ENCODE measurements around the gene PXMP2.
"Not testable (repeated sequence)": the region's sequence is repeated elsewhere in the genome, so short reads cannot be mapped to it uniquely, and the experiment has no call there.

Gene PXMP2

DNA sequence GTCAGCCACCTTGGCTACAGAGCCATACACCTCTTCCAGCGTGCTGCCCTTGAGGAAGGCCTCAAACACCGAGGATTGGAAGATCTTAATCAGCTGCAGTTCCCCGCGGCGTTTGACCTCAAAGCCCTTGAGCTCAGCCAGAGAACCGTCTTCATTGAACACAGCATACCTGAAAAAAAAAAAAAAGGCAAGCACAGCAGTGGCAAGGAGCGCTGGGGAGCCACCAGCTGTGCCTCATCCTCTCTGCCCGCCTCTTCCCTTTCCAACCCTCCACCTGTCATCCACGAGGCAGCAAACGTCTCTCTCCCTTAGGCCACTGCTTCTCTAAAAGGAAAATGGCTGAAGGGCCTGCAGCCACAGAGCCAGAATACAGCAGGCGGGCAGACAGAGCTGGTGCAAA lies 26.4 kb upstream of the PXMP2 start:
- DNase-seq: no peak

- DNase-seq: no peak
These were observed 25.4 kb upstream of the PXMP2 start for GRCh38 chr12:132661972-132662371.

DNA sequence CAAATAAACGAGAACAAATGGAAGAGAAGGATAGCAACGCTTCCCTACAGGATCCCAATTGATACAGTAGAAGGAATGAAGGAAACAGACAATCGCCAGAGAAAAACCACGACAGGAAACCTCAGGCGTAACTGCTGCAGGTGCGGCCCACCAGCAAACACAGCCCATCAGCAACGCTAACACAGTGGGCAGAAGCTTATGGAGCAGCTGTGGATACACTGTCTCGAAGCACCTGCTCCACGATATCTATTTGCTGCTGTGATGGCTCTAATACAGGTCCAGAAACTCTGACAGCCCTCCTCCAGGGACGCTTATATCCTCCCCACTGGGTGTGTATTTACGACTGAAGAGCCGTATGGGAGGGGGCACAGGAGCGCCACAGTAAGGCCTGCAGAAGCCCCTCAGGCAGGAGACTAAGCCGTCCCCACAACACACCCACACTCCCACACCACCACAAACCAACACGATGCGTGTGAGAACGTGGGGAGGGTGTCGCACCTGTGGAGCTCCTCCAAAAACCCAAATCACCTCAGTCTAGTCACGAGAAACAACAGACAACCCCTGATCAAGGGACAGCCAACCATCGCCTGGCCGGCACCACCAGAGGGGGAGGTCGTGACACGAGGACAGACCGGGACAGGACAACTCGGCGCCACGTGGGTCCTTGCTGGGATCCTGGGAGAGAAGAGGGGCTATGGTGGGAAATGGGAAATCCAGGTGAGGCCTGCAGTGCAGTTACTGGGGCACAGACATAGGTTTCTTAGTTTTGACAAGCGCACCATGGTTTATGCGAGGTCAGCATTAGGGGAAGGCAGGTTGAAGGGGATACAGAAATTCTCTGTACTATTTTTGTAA lies 24.3 kb upstream of the PXMP2 start:
- DNase-seq: no peak

- DNase-seq: no peak
These were observed 22.9 kb upstream of the PXMP2 start for GRCh38 chr12:132664206-132665148.

GRCh38 chr12:132665149-132665491 lies 22.3 kb upstream of the PXMP2 start:
- no peak for DNase-seq

GRCh38 chr12:132665794-132666193 lies 21.6 kb upstream of the PXMP2 start:
- DNase-seq: no peak

DNA sequence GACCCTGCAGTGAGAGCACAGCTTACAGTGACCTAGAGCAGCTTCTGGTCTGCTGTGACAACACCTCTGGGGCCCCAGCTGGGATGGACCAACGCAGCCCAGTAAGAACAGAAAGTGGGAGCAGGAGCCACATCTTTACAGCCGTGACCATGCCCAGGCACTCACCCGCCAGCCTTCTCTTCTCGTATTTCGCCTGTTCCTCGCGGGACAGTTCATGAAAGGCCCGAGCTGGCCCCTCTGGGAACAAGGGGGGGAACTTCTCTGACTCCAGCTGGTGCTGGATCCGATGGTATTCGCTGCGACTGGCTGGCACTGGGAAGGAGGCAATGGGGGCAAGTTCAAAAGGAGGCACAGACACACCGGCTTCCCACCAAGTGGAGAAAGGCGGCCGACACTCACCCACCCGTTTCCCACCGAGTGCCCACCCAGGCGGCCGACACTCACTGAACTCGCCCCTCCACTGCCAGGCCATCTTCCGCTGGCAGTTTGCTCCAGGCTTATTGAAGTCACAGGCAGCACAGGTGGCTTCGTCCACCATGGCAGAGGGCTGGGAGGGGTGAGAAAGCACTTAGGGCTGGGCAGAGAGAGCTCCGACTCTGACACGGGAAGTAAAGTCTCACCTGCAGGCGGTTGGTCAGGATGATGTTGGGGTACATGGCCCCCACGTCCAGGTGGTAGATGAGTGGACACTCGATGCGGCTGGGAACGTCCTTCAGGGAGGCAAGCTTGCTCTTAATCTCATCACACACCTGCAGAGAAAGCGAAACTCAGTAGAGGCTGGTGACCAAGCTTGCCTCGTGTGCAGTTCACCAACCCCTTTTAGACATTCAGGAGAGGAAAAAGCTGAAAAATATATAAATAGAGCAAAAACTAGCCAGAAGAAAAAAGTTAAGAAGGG lies 18.9 kb upstream of the PXMP2 start:
- no peak for DNase-seq

GRCh38 chr12:132669166-132669879 lies 18.1 kb upstream of the PXMP2 start:
- DNase-seq: no peak

DNA sequence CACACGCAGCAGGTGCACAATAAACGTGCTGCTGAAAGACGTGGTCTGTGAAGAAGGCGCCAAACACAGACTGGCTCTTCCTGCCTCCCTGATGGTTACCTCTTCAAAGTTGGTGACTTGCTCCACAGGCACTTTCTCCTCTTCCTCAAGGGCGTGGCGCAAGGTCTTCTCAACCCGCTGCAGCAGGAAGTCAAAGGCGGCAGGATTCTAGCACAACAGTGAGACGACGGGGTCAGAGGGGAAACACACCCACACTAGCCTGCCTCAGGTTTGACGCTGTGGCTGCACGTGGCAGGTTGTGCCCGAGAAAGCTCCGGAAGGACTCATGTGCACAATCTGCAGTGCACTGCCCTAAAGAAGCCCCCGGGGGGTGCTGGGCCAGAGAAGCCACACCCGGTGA lies 15.3 kb upstream of the PXMP2 start:
- DNase-seq: no peak

- no peak for DNase-seq
These were observed 14.7 kb upstream of the PXMP2 start for GRCh38 chr12:132672678-132673077.

GRCh38 chr12:132673288-132674179 lies 13.9 kb upstream of the PXMP2 start:
- no peak for DNase-seq

GRCh38 chr12:132674561-132674960 lies 12.8 kb upstream of the PXMP2 start:
- DNase-seq: no peak

DNA sequence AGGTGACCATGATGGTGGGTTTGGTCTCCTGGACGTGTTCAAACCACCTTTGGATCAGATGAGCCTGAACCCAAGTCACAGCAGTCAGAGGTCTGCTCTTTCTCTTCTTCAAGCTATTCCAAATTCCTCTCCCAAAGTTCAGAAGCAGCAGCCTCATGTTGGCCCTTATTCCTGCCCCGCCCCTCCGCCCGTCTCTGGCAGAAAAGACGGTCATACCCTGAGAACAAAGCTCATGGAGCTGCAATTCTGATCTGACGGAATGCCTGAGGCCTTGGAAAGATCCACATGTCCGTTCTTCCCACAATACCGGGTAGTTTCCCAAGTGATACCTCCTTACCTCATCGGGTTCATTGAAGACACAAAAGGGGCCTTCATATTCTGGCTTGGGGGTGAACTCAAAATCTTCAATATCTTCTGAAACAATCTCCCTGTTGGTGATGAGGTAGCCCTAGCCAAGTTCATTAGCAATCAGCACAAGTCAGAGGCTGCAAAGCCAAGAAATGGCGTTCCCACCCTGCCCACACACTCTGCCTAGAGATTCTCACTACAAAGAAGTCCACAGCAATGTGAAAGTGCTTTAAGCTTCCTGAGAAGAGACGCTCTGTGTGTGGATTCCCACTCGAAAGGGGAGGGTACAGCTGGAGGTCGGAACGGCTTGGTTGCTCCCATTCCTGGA lies 11.5 kb upstream of the PXMP2 start:
- no peak for DNase-seq

GRCh38 chr12:132677492-132677891 lies 9.9 kb upstream of the PXMP2 start:
- DNase-seq: no peak

DNA sequence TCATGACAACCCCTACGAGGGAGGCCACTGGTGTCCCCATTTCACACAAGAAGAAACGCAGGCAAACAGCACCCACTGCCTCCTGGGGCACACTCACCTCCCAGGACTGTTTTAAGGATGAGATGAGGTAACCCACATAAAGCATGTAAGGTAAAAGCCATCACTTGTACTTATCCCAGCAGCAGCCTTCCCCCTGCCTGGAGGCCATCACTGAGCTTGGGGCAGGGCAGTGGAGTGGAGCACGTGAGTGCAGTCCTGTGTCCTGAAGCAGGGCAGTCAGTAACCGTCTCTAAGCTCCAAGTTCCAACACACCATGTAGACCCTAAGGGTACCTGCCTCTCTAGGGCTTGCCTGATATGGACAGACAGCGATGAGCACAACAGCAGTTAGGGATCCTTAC lies 2.0 kb upstream of the PXMP2 start:
- no peak for DNase-seq

DNA sequence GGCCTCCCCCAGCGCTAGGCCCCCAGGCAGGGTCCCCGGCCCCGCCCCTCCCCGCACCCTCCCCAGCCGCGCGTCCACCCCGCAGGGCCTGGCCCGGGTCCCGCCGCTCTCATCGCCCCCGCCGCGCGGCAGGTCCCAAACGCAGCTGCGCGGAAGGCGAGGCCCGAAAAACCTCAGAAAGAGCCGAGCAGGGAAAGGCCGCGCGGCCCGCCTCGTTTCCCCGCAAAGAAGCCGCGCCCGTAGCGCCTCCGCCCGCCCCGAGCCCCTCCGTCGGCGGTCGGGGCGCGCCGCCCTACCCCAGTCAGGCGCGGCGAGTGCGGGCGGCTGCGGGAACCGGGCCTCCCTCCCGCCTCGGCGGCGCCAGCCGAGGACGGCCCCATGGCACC lies 569 bp upstream of the PXMP2 start:
- no peak for DNase-seq

DNA sequence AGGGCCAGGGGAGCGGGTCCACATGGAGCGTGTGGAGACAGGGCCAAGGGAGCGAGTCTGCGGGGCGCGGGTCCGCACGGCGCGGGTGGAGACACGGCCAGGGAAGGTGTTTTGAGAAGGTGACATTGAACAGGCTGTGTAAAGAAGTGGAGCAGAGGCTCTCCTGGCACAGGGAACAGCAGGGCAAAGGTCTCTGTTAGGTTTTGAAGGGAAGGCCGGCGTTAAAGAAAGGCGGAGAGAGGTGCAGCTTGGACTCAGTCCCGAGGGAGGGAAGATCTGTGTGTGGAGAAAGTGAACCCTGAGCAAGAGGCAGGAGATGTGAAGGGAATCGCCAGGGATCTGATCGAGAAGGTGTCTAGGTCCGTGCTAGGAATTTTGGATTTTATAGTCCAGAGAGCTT lies 1.8 kb downstream of the PXMP2 start:
- DNase-seq: no peak

- DNase-seq: no peak
These were observed 2.7 kb downstream of the PXMP2 start for GRCh38 chr12:132690112-132690511.

DNA sequence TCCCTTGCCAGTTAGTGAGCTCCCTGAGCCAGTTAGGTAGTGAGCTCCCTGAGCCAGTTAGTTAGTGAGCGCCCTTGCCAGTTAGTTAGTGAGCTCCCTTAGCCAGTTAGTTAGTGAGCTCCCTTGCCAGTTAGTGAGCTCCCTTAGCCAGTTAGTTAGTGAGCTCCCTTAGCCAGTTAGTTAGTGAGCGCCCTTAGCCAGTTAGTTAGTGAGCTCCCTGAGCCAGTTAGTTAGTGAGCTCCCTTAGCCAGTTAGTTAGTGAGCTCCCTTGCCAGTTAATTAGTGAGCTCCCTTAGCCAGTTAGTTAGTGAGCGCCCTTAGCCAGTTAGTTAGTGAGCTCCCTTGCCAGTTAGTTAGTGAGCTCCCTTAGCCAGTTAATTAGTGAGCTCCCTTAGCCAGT lies 4.6 kb downstream of the PXMP2 start:
- DNase-seq: not testable (repeated sequence)

GRCh38 chr12:132694888-132695287 lies 7.5 kb downstream of the PXMP2 start:
- DNase-seq: not testable (repeated sequence)

- DNase-seq: no peak
These were observed 8.0 kb downstream of the PXMP2 start for GRCh38 chr12:132695431-132695830.

All from EL (cell line).